Tibial nerve (tissue), 4 donors: ENCODE results near the gene JAML.

Experiments used
- EP300 ChIP-seq, 2 donors: sonication (generic); formaldehyde crosslinking; IDR thresholded peaks; one replicate each; pipeline ENCODE4 v1.6.1; 2017; ENCODE audit warnings: antibody characterized with exemption in 2 of 2, mild to moderate bottlenecking in 1 of 2
- POLR2A ChIP-seq, 2 donors: fragments of 450-650 bp; IDR thresholded peaks; one replicate each; pipeline ENCODE4 v1.6.1; 2017; ENCODE audit warnings: antibody characterized with exemption in 2 of 2, mild to moderate bottlenecking in 2 of 2, moderate library complexity in 2 of 2
- TF ChIP-seq, protein P1 (sequence below), 5 experiments: fragments of 200-600 bp in 3 of 5; fragments of 450-650 bp in 2 of 5; sonication (generic) in 3 of 5; IDR thresholded peaks; one replicate each; pipeline ENCODE4 v1.5.1; 2016 to 2019; ENCODE audit warnings: antibody characterized with exemption in 5 of 5, mild to moderate bottlenecking in 3 of 5, moderate library complexity in 2 of 5

DNA sequence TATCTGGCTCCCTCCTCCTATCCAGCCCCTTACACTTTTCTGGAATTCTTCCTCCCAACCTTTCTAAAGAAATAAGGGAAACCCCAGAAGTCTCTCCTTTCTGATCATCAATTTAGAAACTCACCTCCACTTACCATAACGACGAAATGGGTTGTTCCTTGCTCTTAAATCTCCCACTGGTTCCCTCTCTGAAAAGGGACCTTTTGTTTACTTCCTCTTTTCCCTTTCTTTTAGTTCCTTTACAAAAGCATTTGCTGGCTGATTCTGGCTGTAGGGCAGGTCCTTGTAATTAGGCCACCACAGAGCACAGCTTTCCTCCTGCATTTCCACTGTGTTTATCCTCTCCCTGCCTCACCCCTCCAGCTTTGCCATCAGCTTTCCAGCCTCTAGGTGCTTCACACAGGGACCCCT, 12.0 kb downstream of the JAML start:
- no peak for TF ChIP-seq POLR2A (IDR thresholded peaks at IDR 0.05)
- TF ChIP-seq, protein P1, sequence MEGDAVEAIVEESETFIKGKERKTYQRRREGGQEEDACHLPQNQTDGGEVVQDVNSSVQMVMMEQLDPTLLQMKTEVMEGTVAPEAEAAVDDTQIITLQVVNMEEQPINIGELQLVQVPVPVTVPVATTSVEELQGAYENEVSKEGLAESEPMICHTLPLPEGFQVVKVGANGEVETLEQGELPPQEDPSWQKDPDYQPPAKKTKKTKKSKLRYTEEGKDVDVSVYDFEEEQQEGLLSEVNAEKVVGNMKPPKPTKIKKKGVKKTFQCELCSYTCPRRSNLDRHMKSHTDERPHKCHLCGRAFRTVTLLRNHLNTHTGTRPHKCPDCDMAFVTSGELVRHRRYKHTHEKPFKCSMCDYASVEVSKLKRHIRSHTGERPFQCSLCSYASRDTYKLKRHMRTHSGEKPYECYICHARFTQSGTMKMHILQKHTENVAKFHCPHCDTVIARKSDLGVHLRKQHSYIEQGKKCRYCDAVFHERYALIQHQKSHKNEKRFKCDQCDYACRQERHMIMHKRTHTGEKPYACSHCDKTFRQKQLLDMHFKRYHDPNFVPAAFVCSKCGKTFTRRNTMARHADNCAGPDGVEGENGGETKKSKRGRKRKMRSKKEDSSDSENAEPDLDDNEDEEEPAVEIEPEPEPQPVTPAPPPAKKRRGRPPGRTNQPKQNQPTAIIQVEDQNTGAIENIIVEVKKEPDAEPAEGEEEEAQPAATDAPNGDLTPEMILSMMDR (IDR thresholded peaks at IDR 0.05) = no peak
- TF ChIP-seq EP300 (IDR thresholded peaks at IDR 0.05) = no peak
